Ovary (tissue), 9 donors: ENCODE results near the gene SLAMF1. TPM values are rescaled to one million over a fixed set of nuclear protein-coding genes. Genes with fewer than 3 reads are reported as not detected.
"Not testable (repeated sequence)": the region's sequence is repeated elsewhere in the genome, so short reads cannot be mapped to it uniquely, and the experiment has no call there.

ENCODE experiments used
- DNase-seq, 5 donors: peaks; one replicate each; pipeline ENCODE4 v3.0.0-alpha.2; 2019 to 2020
- H3K27ac ChIP-seq, 2 donors: fragments of 200-600 bp; one replicate each; pipeline versions ENCODE4 v1.5.1 to v1.8.0; 2019 to 2022
- H3K27me3 ChIP-seq: fragments of 200-600 bp; one replicate; pipeline ENCODE4 v1.8.0; 2022
- H3K36me3 ChIP-seq: fragments of 200-600 bp; sonication (generic); one replicate; pipeline ENCODE4 v1.5.1; 2019
- H3K4me1 ChIP-seq: one replicate; pipeline ENCODE4 v1.8.1; 2013; ENCODE audit warnings: mild to moderate bottlenecking, moderate library complexity; ENCODE audit not compliant: insufficient read depth
- H3K4me3 ChIP-seq: fragments of 200-600 bp; sonication (generic); one replicate; pipeline ENCODE4 v1.5.1; 2017
- H3K9me3 ChIP-seq, 2 donors: fragments of 200-600 bp in 1 of 2; sonication (generic) in 1 of 2; one replicate each; pipeline versions ENCODE4 v1.5.1 to v1.8.1; 2013 to 2019; ENCODE audit warnings: mild to moderate bottlenecking in 1 of 2, moderate library complexity in 1 of 2
- CTCF ChIP-seq, 3 donors: fragments of 450-650 bp in 2 of 3; fragments of 200-600 bp in 1 of 3; IDR thresholded peaks; one replicate each; pipeline versions ENCODE4 v1.5.1 to v1.8.0; 2016 to 2022; ENCODE audit warnings: antibody characterized with exemption in 3 of 3, mild to moderate bottlenecking in 1 of 3
- EP300 ChIP-seq: sonication (generic); formaldehyde crosslinking; IDR thresholded peaks from one replicate; pipeline ENCODE4 v1.6.1; 2017; ENCODE audit warnings: antibody characterized with exemption
- POLR2A ChIP-seq: fragments of 450-650 bp; IDR thresholded peaks from one replicate; pipeline ENCODE4 v1.6.1; 2017; ENCODE audit warnings: antibody characterized with exemption, mild to moderate bottlenecking, moderate library complexity
- WGBS, 3 donors: extraction: QIAGEN DNeasy Blood & Tissue Kit in 1 of 3; methylation state at CpG; one replicate each; pipeline versions ENCODE4 v1.1.5 to v1.1.7; 2013 to 2017; 5-methylcytosine and 5-hydroxymethylcytosine counted together
- intact Hi-C, 4 donors: fragments of 100-400 bp; cut with DNase I; formaldehyde crosslinking; loops; one replicate each; pipeline versions ENCODE4 v1.11.0 to v1.15.1; 2022 to 2023
- polyA plus RNA-seq, 2 donors: library from polyadenylated mRNA; stranded (reverse); fragments of 200-250 nt in 1 of 2; fragments of 350-450 nt in 1 of 2; fragmentation: Illumina TruSeq in 1 of 2; extraction: RNeasy Lipid Tissue Mini Kit (QIAGEN cat#74804) in 1 of 2; gene quantifications; one replicate each; pipeline ENCODE4 v1.2.3, GENCODE V29; 2013 to 2014
- total RNA-seq, 7 donors: library from RNA; depleted of rRNA in 2 of 7; stranded (reverse); fragments of >200 nt in 2 of 7; fragmentation: NEBNext Ultra II Directional in 3 of 7; extraction: Animal tissue kit (Norgen Biotek cat#: 25700) in 3 of 7; gene quantifications; one replicate each; pipeline versions ENCODE4 v1.1.0 to v1.2.4, GENCODE V29; 2016 to 2023
- donor health status: DM: no; HTN: no; CAD: no; lungs with moderate emphysema.
- donor health status: DM: no; HTN: no; CAD: no.
- donor health status: Bipolar disorder and iron deficiency.
- donor health status: DM: yes; HTN: yes; CAD: no.
- donor health status: DM: no; HTN: no; CAD: no.
- donor health status: DM: yes; HTN: yes; CAD: no.

SLAMF1 gene
- total and polyA plus RNA-seq, 9 donors = 0.15 to 0.68 (median 0.27) TPM; not detected in 3

GRCh38 chr1:160657250-160657781, 10.5 kb upstream of the SLAMF1 start:
- no peaks in the 10 kb centered on the region for H3K27me3 ChIP-seq

GRCh38 chr1:160656737-160657136, 9.9 kb upstream of the SLAMF1 start:
- intact Hi-C loops = no loop called here
- no peaks in the 10 kb centered on the region for H3K27me3 ChIP-seq
- H3K36me3 ChIP-seq = no peaks in the 10 kb centered on the region
- H3K4me3 ChIP-seq = no peak overlapping the region
- H3K27ac ChIP-seq = no peak overlapping the region
- DNase-seq = no peak
- TF ChIP-seq POLR2A (no peak), EP300 (no peak), CTCF (IDR thresholded peaks at IDR 0.05) (no peak)
- WGBS, 3 donors = 64 to 78% (median 75%) methylated on average over 3 of the region's 3 CpGs
- H3K9me3 ChIP-seq = no peaks in the 10 kb centered on the region
- H3K4me1 ChIP-seq = no peaks in the 10 kb centered on the region

More at GRCh38 chr1:160657250-160657781, 10.5 kb upstream of the SLAMF1 start:
- Histone ChIP-seq H3K27ac (no peak overlapping the region), H3K4me1 (no peaks in the 10 kb centered on the region), H3K4me3 (no peak overlapping the region), H3K36me3 (no peaks in the 10 kb centered on the region), H3K9me3 (no peaks in the 10 kb centered on the region)
- no peak for DNase-seq
- intact Hi-C loops = no loop called here
- no peak for TF ChIP-seq CTCF (IDR thresholded peaks at IDR 0.05)
- TF ChIP-seq POLR2A = no peak
- WGBS, 3 donors = 54 to 55% (median 55%) methylated on average over 5 of the region's 5 CpGs

GRCh38 chr1:160653620-160654016, 6.8 kb upstream of the SLAMF1 start:
- Histone ChIP-seq H3K27ac (no peak overlapping the region), H3K36me3 (no peaks in the 10 kb centered on the region), H3K4me3 (no peak overlapping the region), H3K27me3 (no peaks in the 10 kb centered on the region), H3K4me1 (no peaks in the 10 kb centered on the region), H3K9me3 (no peaks in the 10 kb centered on the region)
- intact Hi-C loops = no loop called here
- no peak for DNase-seq
- WGBS, 3 donors = 92 to 98% (median 95%) methylated on average over 2 of the region's 2 CpGs
- TF ChIP-seq EP300 (no peak), CTCF (IDR thresholded peaks at IDR 0.05) (no peak), POLR2A (no peak)

- H3K9me3 ChIP-seq = no peaks in the 10 kb centered on the region
Measured at GRCh38 chr1:160652924-160653619, 6.2 kb upstream of the SLAMF1 start.

GRCh38 chr1:160652065-160652641, 5.3 kb upstream of the SLAMF1 start:
- H3K36me3 ChIP-seq, H3K4me1 ChIP-seq, DNase-seq, H3K9me3 ChIP-seq, intact Hi-C loops, H3K27me3 ChIP-seq, H3K4me3 ChIP-seq, H3K27ac ChIP-seq: not testable (repeated sequence)
- 22 to 30% (median 28%) methylated on average over 8 of the region's 8 CpGs for WGBS, 3 donors

More at GRCh38 chr1:160652924-160653619, 6.2 kb upstream of the SLAMF1 start:
- DNase-seq = no peak
- Histone ChIP-seq H3K36me3 (no peaks in the 10 kb centered on the region), H3K27me3 (no peaks in the 10 kb centered on the region), H3K4me3 (no peak overlapping the region), H3K4me1 (no peaks in the 10 kb centered on the region), H3K27ac (no peak overlapping the region)
- TF ChIP-seq POLR2A (no peak), EP300 (no peak), CTCF (IDR thresholded peaks at IDR 0.05) (no peak)
- WGBS, 3 donors = 82 to 92% (median 86%) methylated on average over 9 of the region's 9 CpGs
- intact Hi-C loops = no loop called here
